HG03280 (cell line): ENCODE results near the gene POLD4.

ENCODE experiments used
- ATAC-seq: cut with Tn5 transposase; IDR thresholded peaks from one replicate; pipeline ENCODE4 v1.9.1; 2021; ENCODE audit warnings: mild to moderate bottlenecking, moderate library complexity; ENCODE audit not compliant: unreplicated experiment

POLD4 gene

DNA sequence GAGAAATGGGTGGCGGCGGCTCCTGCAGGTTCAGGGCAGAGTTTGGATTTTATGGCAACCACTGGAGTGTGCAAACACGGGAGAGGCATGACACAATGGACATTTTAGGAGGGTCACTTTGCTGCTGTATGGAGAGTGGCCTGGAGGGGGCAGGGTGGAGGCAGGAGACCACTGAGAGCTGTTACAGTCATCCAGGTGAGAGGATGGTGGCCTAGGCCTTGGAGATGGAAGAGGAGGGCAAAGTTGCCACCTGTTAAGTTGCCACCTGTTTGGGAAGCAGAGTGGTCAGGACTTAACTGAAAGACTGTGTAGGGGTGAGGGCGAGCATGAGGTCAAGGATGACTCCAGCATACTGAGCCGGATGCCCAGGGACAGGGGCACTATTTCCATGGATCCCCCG is 36.1 kb upstream of the POLD4 start:
- no peak for ATAC-seq

DNA sequence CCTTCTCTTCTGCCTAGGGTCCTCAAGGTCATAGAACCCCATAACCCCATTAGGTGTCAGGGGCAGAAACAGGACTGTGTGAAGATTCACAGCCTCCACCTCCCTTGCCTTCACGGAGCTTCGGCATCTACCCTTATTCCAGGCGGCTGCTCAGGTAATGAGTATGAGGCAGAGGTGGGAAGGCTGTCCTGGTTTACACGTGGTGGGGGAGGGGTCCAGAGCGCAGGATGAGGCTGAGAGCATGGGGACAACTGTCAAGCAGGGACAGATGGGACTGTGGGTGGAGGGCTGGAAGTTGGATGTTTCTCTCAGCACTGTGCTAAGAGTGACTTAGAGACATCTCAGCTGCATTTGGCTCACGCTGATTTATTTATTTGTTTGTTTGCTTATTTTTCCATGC is 34.2 kb upstream of the POLD4 start:
- no peak for ATAC-seq

- no peak for ATAC-seq
Measured at GRCh38 chr11:67387069-67387468, 33.7 kb upstream of the POLD4 start.

- no peak for ATAC-seq
Measured at GRCh38 chr11:67384851-67385366, 31.6 kb upstream of the POLD4 start.

DNA sequence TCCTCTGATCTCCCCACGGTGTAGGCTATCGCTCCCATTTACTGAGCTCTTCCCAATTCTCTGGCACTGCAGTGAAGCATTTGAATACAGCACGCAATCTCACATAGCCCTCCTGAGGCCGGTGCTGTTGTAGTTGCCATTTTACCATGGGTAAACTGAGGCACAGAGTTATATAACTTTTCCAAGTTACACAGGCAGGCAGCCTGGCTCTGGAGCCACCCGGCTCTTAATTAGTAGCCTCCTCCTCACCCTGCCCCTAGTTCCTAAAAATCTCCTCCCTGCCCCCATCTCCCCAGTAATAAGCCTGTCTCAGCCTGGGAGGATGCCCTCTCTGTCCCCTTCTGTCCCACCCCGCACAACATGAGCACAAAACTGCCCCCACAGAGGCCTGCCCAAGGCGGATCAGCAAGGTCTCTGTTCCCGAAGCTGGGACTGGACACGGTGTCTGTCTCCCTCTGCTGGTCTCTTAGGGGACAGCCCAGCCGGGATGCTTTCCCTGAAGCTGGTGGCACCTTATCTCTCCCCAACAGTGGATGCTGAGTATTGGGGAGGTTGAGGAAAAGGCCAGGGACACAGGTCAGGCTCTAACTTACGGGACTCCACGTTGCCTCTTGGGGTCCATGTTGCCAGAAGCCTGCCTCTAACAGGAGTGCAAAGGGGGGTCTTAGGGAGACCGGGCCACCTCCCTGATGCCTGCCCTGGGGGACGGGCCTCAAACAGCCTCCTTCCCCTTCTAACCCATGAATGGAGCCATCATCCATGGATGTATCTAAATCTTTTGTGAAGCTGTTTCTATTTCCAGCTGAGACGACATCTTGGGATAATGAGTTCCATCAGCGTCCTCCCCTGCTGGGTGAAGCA is 29.2 kb upstream of the POLD4 start:
- ATAC-seq = peak; percentile 53

GRCh38 chr11:67381244-67381972 is 28.1 kb upstream of the POLD4 start:
- ATAC-seq = no peak

- ATAC-seq = no peak
Measured at GRCh38 chr11:67379061-67380058, 26.0 kb upstream of the POLD4 start.

GRCh38 chr11:67378544-67378943 is 25.2 kb upstream of the POLD4 start:
- ATAC-seq = no peak

DNA sequence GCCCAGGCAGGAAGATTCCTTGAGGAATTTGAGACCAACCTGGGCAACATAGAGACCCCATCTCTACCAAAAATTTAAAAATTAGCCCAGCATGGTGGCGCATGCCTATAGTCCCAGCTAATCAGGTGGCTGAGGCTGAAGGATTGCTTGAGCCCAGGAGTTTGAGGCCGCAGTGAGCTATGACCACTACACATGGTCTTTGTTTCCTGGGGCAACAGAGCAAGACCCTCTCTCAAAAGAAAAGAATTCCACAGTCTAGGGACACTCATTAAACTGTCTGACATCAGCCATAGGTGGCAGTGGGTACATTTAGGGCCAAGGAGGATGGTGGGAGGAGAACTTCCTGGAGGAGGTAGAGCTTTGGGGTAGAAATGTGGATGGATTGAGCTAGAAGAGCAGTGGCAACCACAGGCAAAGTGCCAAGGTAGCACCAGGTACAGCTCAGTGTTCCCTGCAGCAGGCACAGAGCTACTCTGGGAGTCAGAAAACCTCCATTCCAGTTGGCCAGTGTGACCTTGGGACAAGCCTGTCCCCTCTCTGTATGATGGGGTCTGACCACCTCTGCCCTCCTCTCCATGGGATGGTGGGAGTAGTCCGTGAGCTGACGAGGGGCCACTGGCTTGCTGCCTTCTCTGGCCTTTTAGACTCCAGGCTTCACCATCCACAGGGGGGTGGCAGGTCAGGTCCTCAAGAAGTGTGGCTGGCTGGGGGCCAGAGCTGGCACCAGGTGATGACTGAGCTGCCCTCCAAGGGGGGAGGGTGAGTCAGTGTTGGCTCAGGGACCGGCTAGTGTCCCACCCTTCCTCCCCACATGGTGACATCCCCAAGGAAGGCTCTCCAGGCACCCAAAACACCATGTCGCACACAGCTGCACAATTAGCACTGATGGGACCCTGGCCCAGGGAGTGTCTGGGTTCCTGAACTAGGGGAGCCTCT is 23.8 kb upstream of the POLD4 start:
- no peak for ATAC-seq

GRCh38 chr11:67376063-67376820 is 22.9 kb upstream of the POLD4 start:
- no peak for ATAC-seq

DNA sequence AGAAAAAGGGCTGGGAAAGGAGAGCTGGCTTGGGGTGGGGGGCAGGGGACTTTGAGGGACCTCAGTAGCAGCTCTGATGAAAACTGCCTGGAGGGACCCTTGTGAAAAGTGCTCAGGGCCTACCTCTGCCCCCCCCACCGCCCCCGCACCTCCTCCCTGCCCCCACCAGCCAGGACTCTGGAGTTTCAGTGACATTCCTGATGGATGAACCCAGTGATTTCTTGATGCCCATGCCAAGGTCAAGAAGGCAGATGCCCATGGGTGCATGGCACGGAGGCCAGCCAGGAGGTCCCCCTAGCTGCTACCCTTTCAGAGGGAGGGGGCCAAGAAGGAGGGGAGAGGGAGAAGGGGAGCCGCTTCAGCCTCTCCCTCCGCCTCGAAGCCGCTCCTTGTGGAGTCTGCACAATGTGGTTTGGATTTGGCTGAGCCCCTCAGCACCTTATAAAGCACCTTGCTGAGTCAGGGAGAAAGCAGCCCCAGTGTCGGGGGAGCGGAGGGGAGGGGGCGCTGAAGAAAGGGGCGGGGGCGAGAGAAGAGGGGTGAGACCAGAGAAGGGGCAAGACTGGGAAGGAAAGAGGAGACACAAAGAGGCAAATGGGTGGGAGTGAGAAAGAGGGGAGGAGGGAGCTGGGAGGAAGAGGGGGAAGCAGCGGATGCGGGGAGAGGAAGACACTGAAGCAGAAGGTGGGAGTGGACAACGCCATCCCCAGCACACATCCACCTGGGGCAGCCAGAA is 22.1 kb upstream of the POLD4 start:
- no peak for ATAC-seq

DNA sequence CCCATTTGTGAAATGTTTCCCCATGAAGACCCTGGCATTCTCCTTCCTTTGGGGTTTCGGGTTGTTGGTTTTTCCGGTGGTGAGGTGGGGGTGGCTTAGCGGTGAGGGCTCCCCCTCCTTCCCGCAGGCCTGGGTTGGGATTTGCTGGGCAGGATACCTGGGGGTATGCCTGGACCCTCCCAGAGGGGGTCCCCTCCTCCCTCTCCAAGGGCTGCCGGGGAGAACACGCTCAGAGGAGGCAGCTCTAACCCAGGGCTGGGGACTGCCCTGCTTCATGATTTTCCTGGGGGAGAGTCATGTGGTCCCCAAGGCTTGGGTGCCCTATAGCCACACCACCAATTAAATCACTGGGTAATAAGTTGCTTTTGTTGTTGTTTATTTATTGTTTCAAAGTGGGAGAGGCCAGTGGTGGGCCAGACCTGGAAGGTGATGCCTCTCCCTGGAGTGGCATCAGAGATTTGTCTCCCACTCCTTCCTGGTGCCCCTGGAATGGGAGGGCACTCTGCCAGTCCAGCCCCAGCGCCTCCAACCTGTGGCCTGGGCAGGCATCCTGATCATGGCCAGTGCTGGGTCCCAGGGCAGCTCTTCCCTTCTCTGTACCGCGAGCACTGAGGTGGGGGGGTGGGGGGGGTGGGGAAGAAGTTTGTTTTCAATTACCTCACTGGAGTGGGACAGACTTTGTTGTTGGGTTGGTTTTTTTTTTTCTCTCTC is 21.4 kb upstream of the POLD4 start:
- ATAC-seq = no peak

- no peak for ATAC-seq
Measured at GRCh38 chr11:67373648-67374570, 20.6 kb upstream of the POLD4 start.

GRCh38 chr11:67372993-67373647 is 19.8 kb upstream of the POLD4 start, which contains the start of gene CLCF1:
Gene CLCF1, minus strand, starts transcription at chr11:67373598. Its CDS starts 59 bp downstream, at chr11:67373539.
- ATAC-seq = no peak

DNA sequence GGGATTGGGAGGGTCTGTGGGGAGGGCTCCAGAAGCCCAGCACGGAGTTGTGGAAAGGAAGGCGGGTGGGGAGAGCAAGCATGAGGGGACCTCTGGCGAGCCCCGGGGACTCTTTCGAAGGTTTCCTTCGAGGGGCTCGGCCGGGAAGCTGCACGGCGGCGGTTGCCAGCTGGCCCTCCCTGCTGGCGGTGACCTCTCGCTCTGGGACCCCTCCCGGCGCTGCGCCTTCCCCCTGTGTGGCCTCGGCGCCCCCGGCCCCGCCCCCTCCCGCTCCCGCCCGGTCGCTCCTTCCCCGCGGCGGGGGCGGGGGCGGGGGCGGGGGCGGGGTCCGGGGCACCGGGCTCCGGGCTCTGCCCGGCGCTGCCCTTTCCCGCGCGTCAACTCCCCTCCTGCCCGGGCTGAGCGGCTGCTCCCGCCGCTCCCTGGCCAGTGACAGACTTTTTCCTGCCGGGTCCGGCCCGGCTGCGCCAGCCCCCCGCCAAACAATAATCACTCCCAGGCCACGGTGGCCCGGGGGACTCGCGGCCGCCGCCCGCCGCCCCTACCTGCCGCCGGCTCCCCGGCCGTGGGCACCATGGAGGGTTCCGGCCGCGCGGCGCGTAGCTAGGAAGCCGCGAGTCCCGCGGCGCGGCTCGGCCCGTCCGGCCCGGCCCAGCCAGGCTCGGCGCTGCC is 19.1 kb upstream of the POLD4 start:
- no peak for ATAC-seq
